ENCODE measurements around the gene GPR21.

The GPR21 gene

GRCh38 chr9:123033352-123033751 is at the start of gene GPR21:
TSS of gene GPR21 (plus strand) at chr9:123033667. CDS start at chr9:123034567, 900 bp downstream.
- peak within 1 kb of the TSS; percentile 23 for H3K4me3 ChIP-seq (ENCODE audit: low read length)
- H3K27ac ChIP-seq (ENCODE audit: low read depth, low read length): no peak within 1 kb of the TSS
- H3K36me3 ChIP-seq (ENCODE audit: control insufficient read depth, insufficient read depth, low read length): no peaks in the 10 kb centered on the region
- H3K9ac ChIP-seq (ENCODE audit: low read length): no peak within 1 kb of the TSS
- no peaks in the 10 kb centered on the region for H3K27me3 ChIP-seq (ENCODE audit: control insufficient read depth, insufficient read depth, low read length)
- H3K4me1 ChIP-seq (ENCODE audit: control insufficient read depth, insufficient read depth, low read length): peaks cover 16% of the 10 kb centered on the region

- Histone ChIP-seq H3K4me3 (ENCODE audit: low read length) (no peak overlapping the region), H3K36me3 (ENCODE audit: control insufficient read depth, insufficient read depth, low read length) (peaks cover 11% of the 10 kb centered on the region), H3K4me1 (ENCODE audit: control insufficient read depth, insufficient read depth, low read length) (no peaks in the 10 kb centered on the region), H3K9ac (ENCODE audit: low read length) (no peak overlapping the region), H3K27me3 (ENCODE audit: control insufficient read depth, insufficient read depth, low read length) (no peaks in the 10 kb centered on the region), H3K27ac (ENCODE audit: low read depth, low read length) (no peak overlapping the region)
Measured at GRCh38 chr9:122986010-122986409, 47.5 kb upstream of the GPR21 start.

- Histone ChIP-seq H3K4me1 (ENCODE audit: control insufficient read depth, insufficient read depth, low read length) (no peaks in the 10 kb centered on the region), H3K36me3 (ENCODE audit: control insufficient read depth, insufficient read depth, low read length) (peaks cover 13% of the 10 kb centered on the region), H3K4me3 (ENCODE audit: low read length) (no peak overlapping the region)
Measured at GRCh38 chr9:122988141-122988540, 45.3 kb upstream of the GPR21 start.

GRCh38 chr9:122988920-122989621 is 44.4 kb upstream of the GPR21 start:
- Histone ChIP-seq H3K36me3 (ENCODE audit: control insufficient read depth, insufficient read depth, low read length) (peaks cover 13% of the 10 kb centered on the region), H3K4me1 (ENCODE audit: control insufficient read depth, insufficient read depth, low read length) (no peaks in the 10 kb centered on the region), H3K27ac (ENCODE audit: low read depth, low read length) (no peak overlapping the region), H3K9ac (ENCODE audit: low read length) (no peak overlapping the region), H3K27me3 (ENCODE audit: control insufficient read depth, insufficient read depth, low read length) (no peaks in the 10 kb centered on the region), H3K4me3 (ENCODE audit: low read length) (no peak overlapping the region)

More at GRCh38 chr9:122988141-122988540, 45.3 kb upstream of the GPR21 start:
- Histone ChIP-seq H3K9ac (ENCODE audit: low read length) (no peak overlapping the region), H3K27me3 (ENCODE audit: control insufficient read depth, insufficient read depth, low read length) (no peaks in the 10 kb centered on the region), H3K27ac (ENCODE audit: low read depth, low read length) (no peak overlapping the region)

GRCh38 chr9:122991370-122991830 is 42.1 kb upstream of the GPR21 start:
- Histone ChIP-seq H3K27me3 (ENCODE audit: control insufficient read depth, insufficient read depth, low read length) (no peaks in the 10 kb centered on the region), H3K36me3 (ENCODE audit: control insufficient read depth, insufficient read depth, low read length) (peaks cover 6% of the 10 kb centered on the region), H3K27ac (ENCODE audit: low read depth, low read length) (no peak overlapping the region), H3K4me1 (ENCODE audit: control insufficient read depth, insufficient read depth, low read length) (no peaks in the 10 kb centered on the region), H3K9ac (ENCODE audit: low read length) (no peak overlapping the region), H3K4me3 (ENCODE audit: low read length) (no peak overlapping the region)

- Histone ChIP-seq H3K4me3 (ENCODE audit: low read length) (no peak overlapping the region), H3K27me3 (ENCODE audit: control insufficient read depth, insufficient read depth, low read length) (no peaks in the 10 kb centered on the region), H3K27ac (ENCODE audit: low read depth, low read length) (no peak overlapping the region), H3K4me1 (ENCODE audit: control insufficient read depth, insufficient read depth, low read length) (no peaks in the 10 kb centered on the region), H3K9ac (ENCODE audit: low read length) (no peak overlapping the region), H3K36me3 (ENCODE audit: control insufficient read depth, insufficient read depth, low read length) (peaks cover 4% of the 10 kb centered on the region)
Measured at GRCh38 chr9:122996586-122996985, 36.9 kb upstream of the GPR21 start.

GRCh38 chr9:122998448-122998847 is 35.0 kb upstream of the GPR21 start:
- H3K4me1 ChIP-seq (ENCODE audit: control insufficient read depth, insufficient read depth, low read length): no peaks in the 10 kb centered on the region
- H3K27me3 ChIP-seq (ENCODE audit: control insufficient read depth, insufficient read depth, low read length): no peaks in the 10 kb centered on the region
- H3K9ac ChIP-seq (ENCODE audit: low read length): no peak overlapping the region
- H3K4me3 ChIP-seq (ENCODE audit: low read length): no peak overlapping the region
- H3K36me3 ChIP-seq (ENCODE audit: control insufficient read depth, insufficient read depth, low read length): peaks cover 3% of the 10 kb centered on the region
- H3K27ac ChIP-seq (ENCODE audit: low read depth, low read length): no peak overlapping the region

- Histone ChIP-seq H3K27me3 (ENCODE audit: control insufficient read depth, insufficient read depth, low read length) (no peaks in the 10 kb centered on the region), H3K36me3 (ENCODE audit: control insufficient read depth, insufficient read depth, low read length) (peaks cover 3% of the 10 kb centered on the region), H3K27ac (ENCODE audit: low read depth, low read length) (no peak overlapping the region), H3K4me3 (ENCODE audit: low read length) (no peak overlapping the region), H3K4me1 (ENCODE audit: control insufficient read depth, insufficient read depth, low read length) (no peaks in the 10 kb centered on the region), H3K9ac (ENCODE audit: low read length) (no peak overlapping the region)
Measured at GRCh38 chr9:123000371-123001068, 32.9 kb upstream of the GPR21 start.

- Histone ChIP-seq H3K9ac (ENCODE audit: low read length) (no peak overlapping the region), H3K27me3 (ENCODE audit: control insufficient read depth, insufficient read depth, low read length) (no peaks in the 10 kb centered on the region), H3K4me1 (ENCODE audit: control insufficient read depth, insufficient read depth, low read length) (no peaks in the 10 kb centered on the region), H3K27ac (ENCODE audit: low read depth, low read length) (no peak overlapping the region), H3K36me3 (ENCODE audit: control insufficient read depth, insufficient read depth, low read length) (peaks cover 3% of the 10 kb centered on the region), H3K4me3 (ENCODE audit: low read length) (no peak overlapping the region)
Measured at GRCh38 chr9:123002754-123003153, 30.7 kb upstream of the GPR21 start.

- no peak overlapping the region for H3K9ac ChIP-seq (ENCODE audit: low read length)
- H3K4me1 ChIP-seq (ENCODE audit: control insufficient read depth, insufficient read depth, low read length): no peaks in the 10 kb centered on the region
- no peak overlapping the region for H3K4me3 ChIP-seq (ENCODE audit: low read length)
- no peak overlapping the region for H3K27ac ChIP-seq (ENCODE audit: low read depth, low read length)
- no peaks in the 10 kb centered on the region for H3K27me3 ChIP-seq (ENCODE audit: control insufficient read depth, insufficient read depth, low read length)
- H3K36me3 ChIP-seq (ENCODE audit: control insufficient read depth, insufficient read depth, low read length): peaks cover 3% of the 10 kb centered on the region
Measured at GRCh38 chr9:123003466-123003865, 30.0 kb upstream of the GPR21 start.

GRCh38 chr9:123005964-123006363 is 27.5 kb upstream of the GPR21 start:
- no peaks in the 10 kb centered on the region for H3K4me1 ChIP-seq (ENCODE audit: control insufficient read depth, insufficient read depth, low read length)
- no peak overlapping the region for H3K4me3 ChIP-seq (ENCODE audit: low read length)
- no peak overlapping the region for H3K9ac ChIP-seq (ENCODE audit: low read length)
- peaks cover 4% of the 10 kb centered on the region for H3K36me3 ChIP-seq (ENCODE audit: control insufficient read depth, insufficient read depth, low read length)
- no peak overlapping the region for H3K27ac ChIP-seq (ENCODE audit: low read depth, low read length)
- no peaks in the 10 kb centered on the region for H3K27me3 ChIP-seq (ENCODE audit: control insufficient read depth, insufficient read depth, low read length)

GRCh38 chr9:123007269-123007668 is 26.2 kb upstream of the GPR21 start:
- H3K27me3 ChIP-seq (ENCODE audit: control insufficient read depth, insufficient read depth, low read length): no peaks in the 10 kb centered on the region
- H3K9ac ChIP-seq (ENCODE audit: low read length): no peak overlapping the region
- H3K4me3 ChIP-seq (ENCODE audit: low read length): no peak overlapping the region
- no peak overlapping the region for H3K27ac ChIP-seq (ENCODE audit: low read depth, low read length)
- H3K36me3 ChIP-seq (ENCODE audit: control insufficient read depth, insufficient read depth, low read length): peaks cover 7% of the 10 kb centered on the region
- H3K4me1 ChIP-seq (ENCODE audit: control insufficient read depth, insufficient read depth, low read length): no peaks in the 10 kb centered on the region

- no peaks in the 10 kb centered on the region for H3K4me1 ChIP-seq (ENCODE audit: control insufficient read depth, insufficient read depth, low read length)
- peaks cover 7% of the 10 kb centered on the region for H3K36me3 ChIP-seq (ENCODE audit: control insufficient read depth, insufficient read depth, low read length)
- no peak overlapping the region for H3K27ac ChIP-seq (ENCODE audit: low read depth, low read length)
Measured at GRCh38 chr9:123008909-123009308, 24.6 kb upstream of the GPR21 start.

More at GRCh38 chr9:123008909-123009308, 24.6 kb upstream of the GPR21 start:
- H3K9ac ChIP-seq (ENCODE audit: low read length): no peak overlapping the region
- H3K4me3 ChIP-seq (ENCODE audit: low read length): no peak overlapping the region
- H3K27me3 ChIP-seq (ENCODE audit: control insufficient read depth, insufficient read depth, low read length): no peaks in the 10 kb centered on the region

Data from rectal smooth muscle tissue (tissue), 1 donor.